Measurements from ENCODE around the gene TGM1.

DNA sequence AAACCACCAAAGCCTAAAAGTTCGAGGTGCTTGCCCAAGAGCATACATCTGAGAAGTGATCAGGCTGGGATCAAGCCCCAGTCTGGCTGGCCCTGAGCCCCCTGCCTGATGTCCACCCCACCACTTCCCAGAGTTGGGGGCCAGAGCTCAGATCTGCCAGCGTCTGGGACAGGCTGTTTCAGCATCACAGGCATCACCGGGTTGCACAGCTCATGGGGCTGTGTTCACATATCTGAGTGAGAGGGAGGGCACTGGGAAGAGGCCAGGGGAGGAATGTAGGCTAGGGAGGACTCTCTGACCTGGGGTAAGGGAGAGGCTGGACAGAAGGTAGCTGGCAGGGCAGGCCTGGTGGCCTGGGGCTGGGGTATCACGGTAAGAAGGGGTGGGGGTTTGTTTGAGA lies 6.0 kb downstream of the TGM1 start:
- TF ChIP-seq ZNF555 (tag by site-specific recombination; conservative IDR thresholded peaks at IDR 0.05) (no peak), ZNF670 (tag by site-specific recombination; IDR thresholded peaks at IDR 0.05; ENCODE audit: low read depth) (no peak), ZNF138 (tag by site-specific recombination; IDR thresholded peaks at IDR 0.05; ENCODE audit: borderline replicate concordance) (no peak), ZNF23 (tag by site-specific recombination; IDR thresholded peaks at IDR 0.05; ENCODE audit: borderline replicate concordance) (no peak), GFI1B (tag by site-specific recombination; IDR thresholded peaks at IDR 0.05) (no peak), HOXA7 (CRISPR knock-in tag; IDR thresholded peaks at IDR 0.05; ENCODE audit: borderline replicate concordance) (no peak), ZFP3 (tag by site-specific recombination; IDR thresholded peaks at IDR 0.05; ENCODE audit: low read depth) (no peak)
- TF ChIP-seq, protein P1, sequence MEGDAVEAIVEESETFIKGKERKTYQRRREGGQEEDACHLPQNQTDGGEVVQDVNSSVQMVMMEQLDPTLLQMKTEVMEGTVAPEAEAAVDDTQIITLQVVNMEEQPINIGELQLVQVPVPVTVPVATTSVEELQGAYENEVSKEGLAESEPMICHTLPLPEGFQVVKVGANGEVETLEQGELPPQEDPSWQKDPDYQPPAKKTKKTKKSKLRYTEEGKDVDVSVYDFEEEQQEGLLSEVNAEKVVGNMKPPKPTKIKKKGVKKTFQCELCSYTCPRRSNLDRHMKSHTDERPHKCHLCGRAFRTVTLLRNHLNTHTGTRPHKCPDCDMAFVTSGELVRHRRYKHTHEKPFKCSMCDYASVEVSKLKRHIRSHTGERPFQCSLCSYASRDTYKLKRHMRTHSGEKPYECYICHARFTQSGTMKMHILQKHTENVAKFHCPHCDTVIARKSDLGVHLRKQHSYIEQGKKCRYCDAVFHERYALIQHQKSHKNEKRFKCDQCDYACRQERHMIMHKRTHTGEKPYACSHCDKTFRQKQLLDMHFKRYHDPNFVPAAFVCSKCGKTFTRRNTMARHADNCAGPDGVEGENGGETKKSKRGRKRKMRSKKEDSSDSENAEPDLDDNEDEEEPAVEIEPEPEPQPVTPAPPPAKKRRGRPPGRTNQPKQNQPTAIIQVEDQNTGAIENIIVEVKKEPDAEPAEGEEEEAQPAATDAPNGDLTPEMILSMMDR (tag by site-specific recombination; IDR thresholded peaks at IDR 0.05) = no peak
- TF ChIP-seq, protein P2, sequence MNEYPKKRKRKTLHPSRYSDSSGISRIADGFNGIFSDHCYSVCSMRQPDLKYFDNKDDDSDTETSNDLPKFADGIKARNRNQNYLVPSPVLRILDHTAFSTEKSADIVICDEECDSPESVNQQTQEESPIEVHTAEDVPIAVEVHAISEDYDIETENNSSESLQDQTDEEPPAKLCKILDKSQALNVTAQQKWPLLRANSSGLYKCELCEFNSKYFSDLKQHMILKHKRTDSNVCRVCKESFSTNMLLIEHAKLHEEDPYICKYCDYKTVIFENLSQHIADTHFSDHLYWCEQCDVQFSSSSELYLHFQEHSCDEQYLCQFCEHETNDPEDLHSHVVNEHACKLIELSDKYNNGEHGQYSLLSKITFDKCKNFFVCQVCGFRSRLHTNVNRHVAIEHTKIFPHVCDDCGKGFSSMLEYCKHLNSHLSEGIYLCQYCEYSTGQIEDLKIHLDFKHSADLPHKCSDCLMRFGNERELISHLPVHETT (tag by site-specific recombination; IDR thresholded peaks at IDR 0.05) = no peak

All from HEK293 (cell line).